Activated naive CD8-positive, alpha-beta T cell treated with anti-CD3 and anti-CD28 coated beads, Interleukin-2, amount 10 ng/mL, durations not matched to agents 7 days and 5 days (primary cell): ENCODE results near the gene COL4A2. TPM values are rescaled to one million over a fixed set of nuclear protein-coding genes. Genes with fewer than 3 reads are reported as not detected.

Experiments used
- ATAC-seq: fragments of 150-1000 bp; cut with Tn5 transposase; one replicate; pipeline ENCODE4 v1.10.0; 2021; ENCODE audit warnings: low read depth, moderate library complexity
- POLR2A ChIA-PET: fragments of 350-600 bp; sonication (Branson Sonifier 250); formaldehyde crosslinking; loops from one replicate; lab custom pipeline; 2021; ENCODE audit warnings: antibody characterized with exemption; lab: Charles Lee
- DNase-seq: peaks from one replicate; pipeline ENCODE4 v3.0.0; 2021
- H3K27ac Mint-ChIP-seq: one replicate; pipeline ENCODE4 v1.8.0; 2022; ENCODE audit warnings: mild to moderate bottlenecking, mixed read lengths
- H3K27me3 Mint-ChIP-seq: one replicate; pipeline ENCODE4 v1.8.0; 2022; ENCODE audit warnings: mild to moderate bottlenecking, moderate library complexity, mixed read lengths
- H3K36me3 Mint-ChIP-seq: one replicate; pipeline ENCODE4 v1.8.0; 2021; ENCODE audit warnings: mild to moderate bottlenecking, mixed read lengths
- H3K4me1 Mint-ChIP-seq: one replicate; pipeline ENCODE4 v1.8.0; 2021; ENCODE audit warnings: mixed read lengths
- H3K4me3 Mint-ChIP-seq: one replicate; pipeline ENCODE4 v1.8.0; 2022; ENCODE audit warnings: mild to moderate bottlenecking, moderate library complexity, mixed read lengths
- H3K9me3 Mint-ChIP-seq: one replicate; pipeline ENCODE4 v1.8.0; 2021; ENCODE audit warnings: mixed read lengths
- total RNA-seq, 2 experiments: library from RNA; stranded (reverse); gene quantifications; one replicate each; pipeline ENCODE4 v1.2.3, GENCODE V29; 2021

The COL4A2 gene
- total RNA-seq, 2 experiments from 2014 or later = not detected

DNA sequence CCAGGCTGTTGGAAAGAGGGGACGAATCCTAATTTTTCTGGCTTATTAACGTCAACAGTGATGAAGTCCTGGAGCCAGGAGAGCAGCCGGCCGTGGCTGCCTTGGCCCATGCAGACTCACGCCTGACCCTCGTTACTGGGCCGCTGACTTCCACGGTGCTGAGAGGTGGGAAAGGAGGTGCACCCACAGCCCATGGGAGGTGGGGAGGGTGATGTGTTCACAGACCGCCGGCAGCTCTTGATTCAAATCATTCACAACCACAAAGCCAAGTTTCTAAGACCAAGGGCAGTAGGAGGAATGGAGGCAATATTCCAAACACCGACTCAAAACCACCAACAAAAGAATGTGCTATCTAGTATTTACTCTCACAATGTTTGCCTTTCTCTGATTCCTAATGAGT is 24.3 kb downstream of the COL4A2 start:
- Mint-ChIP-seq H3K27me3 (peaks cover 30% of the 10 kb centered on the region), H3K4me1 (no peaks in the 10 kb centered on the region), H3K4me3 (no peak overlapping the region), H3K27ac (no peak overlapping the region), H3K9me3 (no peaks in the 10 kb centered on the region), H3K36me3 (no peaks in the 10 kb centered on the region)
- ATAC-seq (no peak), DNase-seq (no peak)
- POLR2A ChIA-PET = no interaction called here

DNA sequence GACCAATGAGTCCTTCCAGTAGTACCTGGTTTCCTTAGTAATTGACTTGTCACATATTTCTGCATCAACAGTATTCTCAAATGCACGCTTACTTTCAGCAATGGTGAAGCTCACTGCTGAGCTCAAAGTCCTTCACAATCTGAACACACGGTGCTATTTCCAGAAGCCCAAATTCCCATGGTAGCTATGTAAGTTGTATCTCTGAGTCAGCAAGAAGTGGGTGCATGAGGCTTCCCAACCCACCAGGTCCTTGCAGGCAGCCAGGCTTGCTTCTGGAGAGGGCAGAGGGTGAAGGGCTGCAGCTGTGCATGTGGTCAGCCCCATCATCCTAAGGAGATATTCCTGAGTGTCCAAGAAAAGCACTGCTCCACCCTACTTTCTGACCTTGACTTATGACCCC is 25.7 kb downstream of the COL4A2 start:
- ATAC-seq (no peak), DNase-seq (no peak)
- Mint-ChIP-seq H3K4me1 (no peaks in the 10 kb centered on the region), H3K36me3 (no peaks in the 10 kb centered on the region), H3K9me3 (no peaks in the 10 kb centered on the region), H3K4me3 (no peak overlapping the region), H3K27me3 (peaks cover 24% of the 10 kb centered on the region), H3K27ac (no peak overlapping the region)
- POLR2A ChIA-PET = no interaction called here

DNA sequence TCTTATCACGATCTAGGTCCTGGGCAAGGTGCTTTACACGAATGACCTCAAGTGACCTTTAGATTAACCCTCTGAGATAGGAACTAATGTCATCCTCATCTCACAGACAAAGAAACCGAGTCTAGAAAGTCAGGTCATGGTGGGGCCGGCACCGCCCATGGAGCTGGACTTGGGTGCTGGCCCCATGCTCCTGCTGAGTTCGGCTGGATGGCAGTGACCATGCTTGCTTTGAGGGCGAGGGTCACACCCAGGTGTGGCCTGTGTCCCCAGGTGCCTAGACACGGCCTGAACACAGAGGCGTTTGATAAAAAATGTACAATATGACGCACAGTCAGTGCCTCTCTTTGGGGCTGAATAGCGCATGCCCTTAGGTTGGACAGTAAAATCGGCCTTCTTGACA is 26.8 kb downstream of the COL4A2 start:
- H3K9me3 Mint-ChIP-seq = no peaks in the 10 kb centered on the region
- no peak for DNase-seq
- POLR2A ChIA-PET = no interaction called here
- no peak for ATAC-seq
- H3K27ac Mint-ChIP-seq = no peak overlapping the region
- H3K27me3 Mint-ChIP-seq = peaks cover 22% of the 10 kb centered on the region
- no peaks in the 10 kb centered on the region for H3K36me3 Mint-ChIP-seq
- no peaks in the 10 kb centered on the region for H3K4me1 Mint-ChIP-seq
- H3K4me3 Mint-ChIP-seq = no peak overlapping the region

DNA sequence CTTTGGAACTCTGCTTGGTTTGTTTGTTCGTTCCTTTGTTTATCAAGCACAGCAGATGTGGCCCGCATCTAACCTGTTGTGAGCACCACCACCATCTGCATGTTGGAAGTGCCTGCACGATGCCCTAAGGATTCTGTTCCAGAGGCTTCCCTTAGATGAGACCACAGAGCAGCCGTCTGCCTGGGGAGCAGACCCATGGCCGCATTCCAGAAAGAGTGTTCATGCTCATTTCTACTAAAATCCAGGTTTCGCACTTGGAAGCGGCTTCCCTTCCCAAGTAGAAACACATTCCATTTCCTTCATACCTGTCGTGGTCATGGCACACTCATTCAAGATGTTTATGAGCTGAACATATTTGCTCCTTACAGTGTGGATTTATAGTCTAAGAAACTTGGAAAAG is 27.2 kb downstream of the COL4A2 start:
- ATAC-seq (no peak), DNase-seq (no peak)
- H3K27me3 Mint-ChIP-seq = peaks cover 19% of the 10 kb centered on the region
- no peak overlapping the region for H3K27ac Mint-ChIP-seq
- H3K9me3 Mint-ChIP-seq = no peaks in the 10 kb centered on the region
- H3K4me1 Mint-ChIP-seq = no peaks in the 10 kb centered on the region
- POLR2A ChIA-PET = no interaction called here
- H3K4me3 Mint-ChIP-seq = no peak overlapping the region
- no peaks in the 10 kb centered on the region for H3K36me3 Mint-ChIP-seq

DNA sequence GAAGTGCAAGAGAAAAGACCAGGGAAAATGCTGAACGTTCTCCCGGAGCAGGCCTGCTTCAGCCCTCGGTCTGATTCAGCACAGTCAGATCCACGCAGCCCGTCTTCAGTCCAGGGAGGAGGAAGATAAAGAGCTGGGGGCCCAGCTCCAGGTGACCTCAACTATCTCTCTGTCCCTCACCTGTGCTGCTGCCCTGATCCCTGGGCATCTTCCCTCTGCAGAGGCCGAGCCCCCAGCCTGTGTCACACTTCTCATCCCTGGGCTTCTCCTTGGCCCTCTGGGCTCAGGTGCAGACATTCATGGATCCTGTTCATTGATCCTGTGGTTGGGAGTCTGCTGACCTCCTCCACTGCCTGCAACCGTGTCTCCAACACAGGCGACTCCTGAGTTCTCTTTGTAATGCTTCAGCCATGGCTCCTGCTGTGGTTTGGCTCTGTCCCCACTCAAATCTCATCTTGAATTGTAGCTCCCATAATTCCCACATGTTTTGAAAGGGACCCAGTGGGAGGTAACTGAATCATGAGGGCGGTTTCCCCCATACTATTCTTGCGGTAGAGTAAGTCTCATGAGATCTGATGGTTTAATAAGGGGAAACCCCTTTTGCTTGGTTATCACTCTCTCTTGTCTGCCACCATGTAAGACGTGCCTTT is 27.9 kb downstream of the COL4A2 start:
- ATAC-seq = no peak
- H3K9me3 Mint-ChIP-seq = no peaks in the 10 kb centered on the region
- H3K4me1 Mint-ChIP-seq = no peaks in the 10 kb centered on the region
- H3K27ac Mint-ChIP-seq = no peak overlapping the region
- no peaks in the 10 kb centered on the region for H3K36me3 Mint-ChIP-seq
- POLR2A ChIA-PET = no interaction called here
- no peak overlapping the region for H3K4me3 Mint-ChIP-seq
- DNase-seq = no peak
- H3K27me3 Mint-ChIP-seq = peaks cover 18% of the 10 kb centered on the region

DNA sequence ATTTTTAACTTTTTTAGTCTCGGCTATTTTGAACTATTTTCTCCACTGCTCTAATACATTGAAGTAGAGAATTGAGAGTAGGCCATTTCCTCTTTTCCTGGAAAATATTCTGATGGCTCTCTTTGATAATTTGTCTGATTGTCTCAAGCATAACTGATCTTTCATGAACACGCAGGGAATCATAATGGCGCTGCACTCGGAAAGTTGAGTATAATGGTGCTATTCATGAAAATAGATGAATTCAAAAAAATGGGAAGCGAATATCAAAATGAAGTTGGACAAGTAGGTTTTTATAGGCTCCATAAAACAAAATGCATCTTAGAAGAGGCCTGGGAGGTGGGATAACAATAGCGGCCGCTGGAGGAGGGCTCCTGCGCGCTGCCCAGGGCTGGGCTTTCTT is 29.0 kb downstream of the COL4A2 start:
- Mint-ChIP-seq H3K9me3 (no peaks in the 10 kb centered on the region), H3K4me3 (no peak overlapping the region), H3K4me1 (peaks cover 9% of the 10 kb centered on the region), H3K27me3 (peaks cover 15% of the 10 kb centered on the region), H3K27ac (no peak overlapping the region), H3K36me3 (no peaks in the 10 kb centered on the region)
- DNase-seq = no peak
- no peak for ATAC-seq
- POLR2A ChIA-PET = no interaction called here

DNA sequence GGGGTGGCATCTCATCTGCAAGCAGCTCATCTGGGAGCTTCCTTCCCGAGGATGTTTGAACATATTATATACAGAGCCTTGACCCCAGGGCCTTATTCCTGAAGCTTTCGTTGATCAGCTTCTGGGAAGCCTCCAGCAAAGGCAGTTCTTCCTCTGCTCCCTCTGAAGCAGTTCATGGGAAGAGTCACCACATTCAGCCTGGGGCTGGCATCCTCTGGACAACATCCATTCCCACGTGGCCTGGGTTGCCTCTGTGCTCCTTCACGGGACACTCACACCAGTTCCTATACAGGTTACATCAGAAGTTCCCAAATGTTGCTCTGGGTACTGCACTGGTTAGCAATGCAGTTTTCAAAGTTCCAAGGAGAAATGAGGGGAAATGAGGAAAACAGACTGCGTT is 29.6 kb downstream of the COL4A2 start:
- POLR2A ChIA-PET = no interaction called here
- no peak for ATAC-seq
- Mint-ChIP-seq H3K27me3 (peaks cover 17% of the 10 kb centered on the region), H3K36me3 (no peaks in the 10 kb centered on the region), H3K4me3 (no peak overlapping the region), H3K4me1 (peaks cover 12% of the 10 kb centered on the region), H3K9me3 (no peaks in the 10 kb centered on the region), H3K27ac (no peak overlapping the region)
- no peak for DNase-seq

DNA sequence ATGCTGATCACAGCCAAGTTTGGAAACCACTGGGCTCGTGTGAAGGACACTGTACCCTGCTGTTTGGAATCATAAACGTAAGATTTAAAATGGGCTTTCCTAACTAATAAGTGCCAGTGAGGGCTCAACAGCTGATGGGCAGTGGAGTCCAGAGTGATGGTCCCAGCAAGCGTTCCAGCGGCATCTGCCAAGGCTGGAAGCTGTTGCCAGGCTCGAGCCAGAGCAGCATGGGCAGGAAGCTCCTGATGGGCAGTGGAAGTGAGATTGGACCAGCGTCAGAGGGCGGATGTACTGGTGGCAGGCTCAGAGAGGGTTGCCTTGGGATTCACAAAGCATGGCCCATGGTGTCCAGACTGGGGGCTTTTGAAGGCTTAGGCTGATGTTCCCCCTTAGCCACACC is 30.2 kb downstream of the COL4A2 start:
- no peak for ATAC-seq
- no peaks in the 10 kb centered on the region for H3K36me3 Mint-ChIP-seq
- DNase-seq = no peak

DNA sequence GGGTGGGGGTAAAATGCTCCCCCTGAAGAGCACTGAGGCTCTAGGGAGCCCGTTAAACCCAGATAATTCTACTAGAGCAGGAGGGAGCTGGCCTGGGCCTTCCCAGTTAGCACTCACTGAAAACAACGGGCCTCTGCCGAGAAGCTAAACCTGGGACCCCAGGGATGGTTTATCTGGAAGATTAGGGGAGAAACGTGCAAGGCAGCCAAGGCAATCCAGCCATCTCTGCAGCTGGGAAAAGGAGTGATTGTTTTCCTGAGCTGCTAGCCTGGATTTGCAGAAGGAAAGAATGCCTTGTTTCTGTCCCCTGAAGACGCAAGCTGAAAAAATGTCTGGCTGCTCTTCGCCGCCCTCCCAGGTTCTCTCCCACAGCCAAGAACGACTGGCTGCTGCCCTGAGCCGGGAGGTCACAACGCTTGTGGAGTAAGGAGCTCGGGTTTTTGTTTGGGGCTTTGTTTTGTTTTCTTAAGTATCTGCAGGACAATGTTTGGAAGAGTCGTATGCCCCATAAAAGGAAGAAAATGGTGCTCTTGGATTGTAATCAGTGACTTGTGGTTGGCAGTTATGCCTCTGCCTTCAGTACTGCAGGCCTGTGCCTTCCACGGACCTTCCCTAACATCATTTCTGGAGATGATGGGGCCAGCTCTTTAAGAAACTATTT is 31.5 kb downstream of the COL4A2 start:
- ATAC-seq = no peak
- POLR2A ChIA-PET = no interaction called here
- H3K27me3 Mint-ChIP-seq = peaks cover 21% of the 10 kb centered on the region
- no peak overlapping the region for H3K27ac Mint-ChIP-seq
- H3K36me3 Mint-ChIP-seq = no peaks in the 10 kb centered on the region
- H3K4me1 Mint-ChIP-seq = peaks cover 12% of the 10 kb centered on the region
- no peak for DNase-seq
- no peak overlapping the region for H3K4me3 Mint-ChIP-seq
- no peaks in the 10 kb centered on the region for H3K9me3 Mint-ChIP-seq

More for the DNA sequence above, 30.2 kb downstream of the COL4A2 start:
- Mint-ChIP-seq H3K4me1 (peaks cover 12% of the 10 kb centered on the region), H3K27ac (no peak overlapping the region), H3K4me3 (no peak overlapping the region), H3K9me3 (no peaks in the 10 kb centered on the region), H3K27me3 (peaks cover 20% of the 10 kb centered on the region)
- POLR2A ChIA-PET = no interaction called here

DNA sequence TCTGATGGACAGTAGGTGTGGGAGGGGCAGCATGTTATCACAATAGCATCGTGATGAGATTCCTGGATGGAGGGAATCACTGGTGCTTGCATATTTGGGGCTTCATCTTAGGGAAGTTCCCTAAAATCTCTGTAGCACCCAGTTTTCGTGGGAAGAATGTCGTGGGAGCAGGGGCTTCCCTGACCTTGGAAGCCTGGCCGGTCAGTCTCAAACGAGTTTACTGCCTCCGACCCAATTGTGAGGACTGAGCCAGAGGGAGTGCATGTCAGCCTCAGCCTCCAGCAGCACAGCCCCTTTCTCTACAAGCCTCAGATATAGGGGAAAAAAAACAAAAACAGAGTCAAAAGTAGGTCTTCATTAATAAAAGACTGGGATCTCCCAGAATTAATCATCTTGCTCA is 32.2 kb downstream of the COL4A2 start:
- Mint-ChIP-seq H3K27ac (no peak overlapping the region), H3K4me3 (no peak overlapping the region), H3K9me3 (no peaks in the 10 kb centered on the region), H3K36me3 (no peaks in the 10 kb centered on the region), H3K27me3 (peaks cover 21% of the 10 kb centered on the region), H3K4me1 (peaks cover 12% of the 10 kb centered on the region)
- DNase-seq (no peak), ATAC-seq (no peak)
- POLR2A ChIA-PET = no interaction called here

DNA sequence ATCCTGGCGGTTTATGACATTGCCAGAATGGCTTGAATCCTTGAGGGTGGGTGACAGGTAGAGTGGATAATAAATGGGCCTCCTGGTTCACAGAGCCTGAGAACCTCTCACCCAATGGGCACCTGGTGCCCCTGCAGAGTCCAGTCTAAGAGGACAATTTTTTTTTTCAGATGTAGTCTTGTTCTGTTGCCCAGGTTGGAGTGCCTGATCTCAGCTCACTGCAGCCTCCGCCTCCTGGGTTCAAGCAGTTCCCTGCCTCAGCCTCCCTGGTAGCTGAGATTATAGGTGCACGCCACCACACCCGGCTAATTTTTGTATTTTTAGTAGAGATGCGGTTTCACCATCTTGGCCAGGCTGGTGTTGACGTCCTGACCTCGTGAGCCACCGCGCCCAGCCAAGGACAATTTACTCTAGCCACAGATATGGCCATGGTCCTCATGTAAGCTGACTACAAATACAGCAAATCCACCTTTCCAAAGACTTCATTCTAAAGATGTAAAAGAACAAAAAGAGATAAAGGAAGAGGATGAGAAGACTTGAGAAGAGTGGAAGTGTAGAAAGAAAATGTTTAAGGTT is 33.0 kb downstream of the COL4A2 start:
- DNase-seq (no peak), ATAC-seq (no peak)
- peaks cover 12% of the 10 kb centered on the region for H3K4me1 Mint-ChIP-seq
- no peaks in the 10 kb centered on the region for H3K36me3 Mint-ChIP-seq
- POLR2A ChIA-PET = no interaction called here
- H3K27me3 Mint-ChIP-seq = peaks cover 21% of the 10 kb centered on the region
- H3K9me3 Mint-ChIP-seq = no peaks in the 10 kb centered on the region
- no peak overlapping the region for H3K27ac Mint-ChIP-seq
- H3K4me3 Mint-ChIP-seq = no peak overlapping the region

DNA sequence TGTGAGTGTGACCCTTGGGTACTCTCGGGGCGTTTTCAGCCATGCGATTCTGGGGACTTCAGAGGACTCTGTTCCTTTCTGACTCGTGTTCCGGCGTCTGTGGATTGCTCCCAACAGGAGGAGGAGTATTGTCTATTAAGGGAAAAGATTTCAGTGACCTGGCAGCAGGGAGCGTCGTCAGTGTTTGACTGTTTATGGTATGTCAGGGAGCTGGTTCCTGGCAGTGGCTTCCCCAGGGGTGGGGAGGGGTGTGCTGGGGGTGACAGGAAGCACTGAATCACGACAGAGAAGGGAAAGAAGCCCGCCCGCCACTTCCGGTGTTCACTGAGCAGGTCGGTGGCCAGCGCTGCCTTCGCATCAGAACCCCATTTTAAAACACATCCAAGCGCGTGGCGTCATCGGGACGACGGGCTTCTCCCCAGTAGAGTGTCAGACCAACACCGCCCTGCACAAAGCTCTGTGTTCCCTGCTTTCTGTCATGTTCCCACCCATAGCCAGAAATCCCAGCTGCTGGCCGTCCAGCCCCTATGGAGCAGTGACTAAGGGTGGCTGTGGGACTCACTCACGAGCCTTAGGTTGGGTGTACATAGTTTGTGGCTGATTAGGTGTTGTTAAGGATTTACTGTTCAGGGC is 33.8 kb downstream of the COL4A2 start:
- Mint-ChIP-seq H3K36me3 (no peaks in the 10 kb centered on the region), H3K9me3 (no peaks in the 10 kb centered on the region), H3K4me1 (peaks cover 12% of the 10 kb centered on the region), H3K27ac (peak overlapping the region; percentile 2), H3K4me3 (peak overlapping the region; percentile 62), H3K27me3 (peaks cover 21% of the 10 kb centered on the region)
- peak; percentile 54 for DNase-seq
- peak; percentile 89 for ATAC-seq
- POLR2A ChIA-PET = no interaction called here

DNA sequence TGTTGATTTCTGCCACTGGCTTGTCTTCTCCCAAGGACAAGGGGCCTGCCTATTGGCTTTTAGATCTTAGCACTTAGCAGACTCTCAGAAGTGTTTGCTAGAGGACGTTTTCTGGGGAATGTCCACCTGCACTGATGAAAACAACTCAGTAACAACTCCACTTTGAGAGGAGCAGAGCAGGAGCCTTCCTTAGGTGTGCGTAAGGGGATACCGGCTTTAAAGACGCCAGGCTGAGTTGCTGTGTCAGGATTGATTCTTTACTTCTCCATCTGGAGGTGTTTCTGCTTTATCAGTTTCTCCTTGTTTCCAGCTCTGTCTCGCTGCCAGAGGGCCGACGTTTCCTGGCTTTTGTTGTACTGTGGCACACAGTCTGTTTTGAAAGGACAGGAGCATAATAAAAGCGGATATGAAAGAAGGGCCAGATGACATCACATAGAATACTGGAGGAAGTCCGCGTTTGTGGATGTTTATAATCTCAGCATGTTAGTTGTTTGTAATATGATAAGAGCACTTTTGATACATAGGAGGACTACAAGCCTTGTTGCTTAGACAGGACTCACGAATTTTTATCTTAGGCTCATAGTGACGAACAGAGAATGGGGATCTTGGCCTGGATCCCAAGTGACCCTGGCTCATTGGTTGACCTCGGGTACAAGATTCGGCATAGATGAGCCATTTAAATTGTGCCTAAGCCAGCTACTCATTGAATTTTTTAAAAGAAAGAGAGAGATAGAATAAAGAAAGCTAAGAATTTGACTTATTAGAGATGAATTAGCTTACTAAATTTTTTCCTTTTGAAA is 34.6 kb downstream of the COL4A2 start:
- no peak overlapping the region for H3K4me3 Mint-ChIP-seq
- ATAC-seq = no peak
- peaks cover 12% of the 10 kb centered on the region for H3K4me1 Mint-ChIP-seq
- POLR2A ChIA-PET = no interaction called here
- no peaks in the 10 kb centered on the region for H3K36me3 Mint-ChIP-seq
- H3K9me3 Mint-ChIP-seq = no peaks in the 10 kb centered on the region
- no peak overlapping the region for H3K27ac Mint-ChIP-seq
- DNase-seq = no peak
- peaks cover 19% of the 10 kb centered on the region for H3K27me3 Mint-ChIP-seq
